H1 (cell line): ENCODE measurements around the gene LRRC61. TPM values are rescaled to one million over a fixed set of nuclear protein-coding genes. Genes with fewer than 3 reads are reported as not detected.

Experiments
- TCF12 ChIP-seq: IDR thresholded peaks from 2 replicates; pipeline ENCODE4 v1.6.1; 2011; ENCODE audit warnings: low read depth, mild to moderate bottlenecking, low read length
- polyA plus RNA-seq, 7 experiments: library from polyadenylated mRNA; depleted of rRNA in 3 of 7; stranded (reverse) in 5 of 7; unstranded in 2 of 7; fragments of >200 nt in 5 of 7; fragments of 200-250 nt in 2 of 7; gene quantifications; 1 replicate in 5 of 7; 2 replicates in 1 of 7; 4 replicates in 1 of 7; pipeline versions ENCODE4 v1.2.1 to v1.2.3, GENCODE V29; 2011 to 2013; ENCODE audit warnings: missing spikeins in 2 of 7, mixed read lengths in 2 of 7
- total RNA-seq: library from RNA; stranded (reverse); fragmentation: NEBNext Ultra II Directional; extraction: Animal tissue kit (Norgen Biotek cat#: 25700); gene quantifications from 2 replicates; pipeline ENCODE4 v1.2.1, GENCODE V29; 2021

Gene LRRC61
- total and polyA plus RNA-seq, 2 of the 8 experiments (the other 6 are each of a cell fraction or from before 2014, with no cell fraction given): 0.73 to 44.8 TPM

- TF ChIP-seq TCF12: no peak
Observed at GRCh38 chr7:150355666-150356059, 32.5 kb downstream of the LRRC61 start (continued).
